Measurements from ENCODE around the gene CDC42BPA. TPM values are rescaled to one million over a fixed set of nuclear protein-coding genes. Genes with fewer than 3 reads are reported as not detected.

CDC42BPA gene
- total RNA-seq, 4 donors from 2014 or later = 33.3 to 92.7 (median 39.9) TPM

DNA sequence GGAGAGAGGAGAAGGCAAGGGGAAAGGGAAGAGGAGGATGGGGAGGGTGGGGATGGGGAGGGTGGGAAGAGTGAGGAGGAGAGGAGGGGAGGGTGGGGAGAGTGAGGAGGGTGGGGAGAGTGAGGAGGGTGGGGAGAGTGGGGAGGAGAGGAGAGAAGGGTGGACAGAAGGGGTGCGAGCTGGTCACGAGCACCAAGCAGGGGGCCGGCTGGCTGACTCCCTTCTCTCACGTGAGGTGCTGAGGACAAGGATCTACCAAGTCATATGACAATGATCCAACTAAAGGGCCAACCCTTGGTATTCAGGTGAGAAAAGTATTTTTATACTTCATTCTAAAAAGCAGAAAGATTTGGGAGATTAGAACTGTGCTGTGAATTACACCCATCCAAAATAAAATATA lies 326.4 kb downstream of the CDC42BPA start:
- TF ChIP-seq, protein P1, sequence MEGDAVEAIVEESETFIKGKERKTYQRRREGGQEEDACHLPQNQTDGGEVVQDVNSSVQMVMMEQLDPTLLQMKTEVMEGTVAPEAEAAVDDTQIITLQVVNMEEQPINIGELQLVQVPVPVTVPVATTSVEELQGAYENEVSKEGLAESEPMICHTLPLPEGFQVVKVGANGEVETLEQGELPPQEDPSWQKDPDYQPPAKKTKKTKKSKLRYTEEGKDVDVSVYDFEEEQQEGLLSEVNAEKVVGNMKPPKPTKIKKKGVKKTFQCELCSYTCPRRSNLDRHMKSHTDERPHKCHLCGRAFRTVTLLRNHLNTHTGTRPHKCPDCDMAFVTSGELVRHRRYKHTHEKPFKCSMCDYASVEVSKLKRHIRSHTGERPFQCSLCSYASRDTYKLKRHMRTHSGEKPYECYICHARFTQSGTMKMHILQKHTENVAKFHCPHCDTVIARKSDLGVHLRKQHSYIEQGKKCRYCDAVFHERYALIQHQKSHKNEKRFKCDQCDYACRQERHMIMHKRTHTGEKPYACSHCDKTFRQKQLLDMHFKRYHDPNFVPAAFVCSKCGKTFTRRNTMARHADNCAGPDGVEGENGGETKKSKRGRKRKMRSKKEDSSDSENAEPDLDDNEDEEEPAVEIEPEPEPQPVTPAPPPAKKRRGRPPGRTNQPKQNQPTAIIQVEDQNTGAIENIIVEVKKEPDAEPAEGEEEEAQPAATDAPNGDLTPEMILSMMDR (IDR thresholded peaks at IDR 0.05) = no peak

DNA sequence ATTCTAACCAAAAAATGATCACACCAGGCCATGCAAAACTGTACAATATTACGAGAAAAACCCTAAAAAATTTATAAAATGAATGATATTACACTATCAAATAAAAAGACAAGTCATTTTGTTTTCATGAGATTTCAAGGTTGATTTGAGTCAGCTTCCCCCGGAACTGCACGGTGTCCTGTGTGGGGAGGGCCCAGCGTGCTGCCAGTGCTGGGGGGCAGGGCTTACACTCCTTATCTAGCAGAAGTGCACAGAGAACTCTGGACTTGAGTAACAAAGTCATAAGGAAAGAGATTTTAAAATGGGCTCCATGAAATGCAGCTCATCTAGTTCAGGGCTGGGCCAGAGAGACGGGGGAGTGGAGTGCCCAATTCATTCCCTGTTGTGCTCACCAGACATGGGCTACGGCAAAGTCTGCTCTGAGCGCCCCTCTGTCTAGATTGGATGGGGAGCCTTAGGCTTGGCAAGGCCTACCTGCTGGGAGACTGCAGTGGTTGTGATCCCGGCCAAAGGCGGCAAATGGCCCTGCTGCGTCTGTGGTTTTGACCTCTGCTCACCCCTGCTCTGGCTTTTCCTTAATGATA lies 328.1 kb downstream of the CDC42BPA start:
- peak; percentile 63 for ATAC-seq (ENCODE audit: low FRiP score)
- no peak for DNase-seq (ENCODE audit: low spot score)

More for the DNA sequence above, 326.4 kb downstream of the CDC42BPA start:
- no peak for ATAC-seq (ENCODE audit: low FRiP score)
- no peak for DNase-seq (ENCODE audit: low spot score)

DNA sequence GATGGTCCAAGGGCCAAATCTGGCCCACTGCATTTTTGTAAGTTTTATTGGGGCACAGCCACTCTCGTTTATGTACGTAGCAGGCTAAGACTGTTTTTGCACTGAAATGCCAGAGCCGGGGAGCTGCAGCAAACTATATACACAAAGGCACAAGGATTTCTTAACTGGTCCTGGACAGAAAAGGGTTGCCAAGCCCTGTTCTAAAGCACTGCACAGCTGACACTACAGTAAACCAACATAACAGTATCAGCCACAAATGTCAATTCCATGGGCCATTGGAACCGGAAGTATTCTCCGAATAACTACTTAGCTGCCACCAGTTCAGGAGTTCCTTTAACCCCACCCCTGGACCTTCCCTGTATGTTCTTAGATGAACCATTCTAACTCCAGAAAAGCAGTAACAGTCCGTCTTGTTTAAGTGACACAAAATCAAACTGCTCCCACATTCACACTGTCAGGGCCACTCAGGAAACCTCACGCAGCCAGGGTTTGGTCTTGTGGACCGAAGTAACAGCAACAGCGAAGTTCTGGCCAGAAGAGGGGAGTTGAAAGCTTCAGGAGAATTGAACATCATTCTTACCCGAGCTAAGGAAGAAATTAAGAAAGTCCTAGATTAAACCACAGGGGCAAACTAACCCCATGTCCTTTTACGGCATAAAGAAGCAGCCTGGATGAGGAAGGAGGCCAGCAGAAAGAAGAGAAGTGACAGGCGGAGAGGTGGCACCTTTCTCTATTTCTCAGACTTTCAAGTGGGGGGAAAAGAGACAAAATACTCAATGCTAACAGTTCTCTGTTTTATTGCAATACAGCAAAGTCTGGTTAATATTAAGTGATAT lies 329.0 kb downstream of the CDC42BPA start:
- TF ChIP-seq, protein P1 (IDR thresholded peaks at IDR 0.05) = no peak
- no peak for ATAC-seq (ENCODE audit: low FRiP score)
- no peak for DNase-seq (ENCODE audit: low spot score)

More for the DNA sequence above, 328.1 kb downstream of the CDC42BPA start:
- TF ChIP-seq, protein P1 (IDR thresholded peaks at IDR 0.05) = no peak

DNA sequence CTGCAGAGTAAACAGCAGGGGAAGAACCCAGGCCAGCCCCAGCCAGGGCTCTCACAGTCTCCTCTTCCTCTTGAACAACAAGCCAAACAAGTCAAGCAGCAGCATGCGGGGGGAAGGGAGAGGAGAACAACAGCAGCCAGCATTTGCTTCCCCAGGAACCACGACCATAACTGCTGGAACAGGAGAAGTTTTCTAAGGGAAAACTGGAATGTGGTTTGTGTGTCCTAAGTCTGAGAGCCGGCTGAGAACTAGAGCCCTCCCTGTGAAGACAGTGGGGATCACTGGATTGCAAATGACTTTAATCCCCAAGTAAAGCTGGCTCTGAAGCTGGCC lies 330.0 kb downstream of the CDC42BPA start:
- TF ChIP-seq, protein P1 (IDR thresholded peaks at IDR 0.05) = no peak
- no peak for DNase-seq (ENCODE audit: low spot score)
- no peak for ATAC-seq (ENCODE audit: low FRiP score)

DNA sequence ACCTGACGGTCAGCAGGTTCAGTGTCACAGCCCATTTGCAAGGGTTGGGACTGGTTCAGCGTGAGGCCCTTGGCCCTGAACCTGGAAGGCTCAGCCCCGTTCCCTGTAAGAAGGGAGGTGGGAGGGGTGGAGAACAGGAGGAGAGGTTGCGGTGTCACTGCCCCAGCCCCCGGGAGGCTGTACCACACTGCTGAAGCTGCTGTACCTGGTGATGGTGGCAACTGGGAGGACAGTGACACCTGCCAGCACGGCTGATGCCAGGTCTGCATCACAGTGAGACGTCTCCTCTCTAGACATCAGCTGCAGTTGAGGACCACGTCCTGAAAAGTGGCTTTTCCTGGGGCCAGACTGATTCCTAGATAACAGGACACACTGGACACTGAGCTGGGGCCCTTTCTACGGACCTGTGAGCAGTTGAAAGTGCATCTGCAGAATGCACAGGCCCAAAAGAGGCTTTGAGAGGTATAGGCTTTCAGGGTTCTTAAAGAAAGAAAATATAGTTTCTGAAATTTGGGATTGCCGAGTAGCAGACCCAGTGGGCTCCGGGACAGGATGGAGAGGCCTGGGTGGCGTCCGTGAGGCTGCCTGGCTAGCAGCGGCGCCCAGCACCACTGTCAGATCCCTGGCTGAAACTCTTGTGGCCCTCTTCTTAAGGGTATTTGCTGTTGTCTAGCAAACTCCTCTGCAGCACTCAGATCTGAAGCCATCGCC lies 330.5 kb downstream of the CDC42BPA start:
- ATAC-seq (ENCODE audit: low FRiP score) (no peak), DNase-seq (ENCODE audit: low spot score) (no peak)
- TF ChIP-seq, protein P1 (IDR thresholded peaks at IDR 0.05) = no peak

DNA sequence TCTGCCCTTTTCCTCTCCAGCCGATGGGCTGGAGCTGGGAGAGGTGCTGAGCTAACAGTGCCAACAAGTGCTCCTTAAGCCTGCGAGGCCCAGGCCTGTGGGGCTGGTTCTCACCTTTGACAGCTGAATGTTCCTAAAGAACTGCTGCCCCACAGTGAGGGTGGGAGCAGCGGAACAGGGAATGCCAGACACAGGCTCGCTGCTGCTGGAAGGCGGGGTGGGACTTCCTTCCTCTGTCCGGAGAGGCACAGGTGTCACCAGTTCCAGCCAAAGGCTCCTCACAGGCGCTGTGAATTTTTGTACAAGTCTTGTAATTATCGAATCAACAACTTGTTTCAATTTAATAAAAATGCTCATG lies 331.1 kb downstream of the CDC42BPA start:
- TF ChIP-seq, protein P1 (IDR thresholded peaks at IDR 0.05) = no peak
- ATAC-seq (ENCODE audit: low FRiP score) = no peak
- DNase-seq (ENCODE audit: low spot score) = no peak

Data from omental fat pad (tissue), 4 donors.